Measurements from ENCODE around the gene VMAC.

Gene VMAC

DNA sequence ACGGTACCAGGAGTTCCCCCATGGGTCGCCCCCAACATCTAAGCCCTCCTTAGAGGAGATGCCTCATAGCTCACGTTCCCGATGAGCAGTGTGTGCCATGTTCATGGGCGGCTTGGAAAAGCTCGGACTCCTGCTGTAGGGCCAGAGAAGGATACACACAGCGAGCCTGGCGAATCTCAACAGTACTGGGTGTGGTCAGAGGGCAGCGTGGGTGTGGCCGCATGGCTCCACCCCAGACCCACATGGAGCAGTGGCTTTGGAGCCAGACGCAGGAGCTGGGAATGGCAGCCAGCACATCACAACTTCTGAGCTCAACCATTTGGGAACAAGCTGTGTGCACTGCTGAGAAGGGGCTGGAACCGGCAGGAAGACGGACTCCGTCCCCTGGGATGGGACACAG lies 25.0 kb downstream of the VMAC start:
- TF ChIP-seq, protein P1, sequence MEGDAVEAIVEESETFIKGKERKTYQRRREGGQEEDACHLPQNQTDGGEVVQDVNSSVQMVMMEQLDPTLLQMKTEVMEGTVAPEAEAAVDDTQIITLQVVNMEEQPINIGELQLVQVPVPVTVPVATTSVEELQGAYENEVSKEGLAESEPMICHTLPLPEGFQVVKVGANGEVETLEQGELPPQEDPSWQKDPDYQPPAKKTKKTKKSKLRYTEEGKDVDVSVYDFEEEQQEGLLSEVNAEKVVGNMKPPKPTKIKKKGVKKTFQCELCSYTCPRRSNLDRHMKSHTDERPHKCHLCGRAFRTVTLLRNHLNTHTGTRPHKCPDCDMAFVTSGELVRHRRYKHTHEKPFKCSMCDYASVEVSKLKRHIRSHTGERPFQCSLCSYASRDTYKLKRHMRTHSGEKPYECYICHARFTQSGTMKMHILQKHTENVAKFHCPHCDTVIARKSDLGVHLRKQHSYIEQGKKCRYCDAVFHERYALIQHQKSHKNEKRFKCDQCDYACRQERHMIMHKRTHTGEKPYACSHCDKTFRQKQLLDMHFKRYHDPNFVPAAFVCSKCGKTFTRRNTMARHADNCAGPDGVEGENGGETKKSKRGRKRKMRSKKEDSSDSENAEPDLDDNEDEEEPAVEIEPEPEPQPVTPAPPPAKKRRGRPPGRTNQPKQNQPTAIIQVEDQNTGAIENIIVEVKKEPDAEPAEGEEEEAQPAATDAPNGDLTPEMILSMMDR (conservative IDR thresholded peaks at IDR 0.05), result no peak
- no peak overlapping the region for H3K27ac ChIP-seq

GRCh38 chr19:5931251-5931650 lies 26.6 kb downstream of the VMAC start:
- TF ChIP-seq, protein P1 (conservative IDR thresholded peaks at IDR 0.05), result no peak
- no peak overlapping the region for H3K27ac ChIP-seq

DNA sequence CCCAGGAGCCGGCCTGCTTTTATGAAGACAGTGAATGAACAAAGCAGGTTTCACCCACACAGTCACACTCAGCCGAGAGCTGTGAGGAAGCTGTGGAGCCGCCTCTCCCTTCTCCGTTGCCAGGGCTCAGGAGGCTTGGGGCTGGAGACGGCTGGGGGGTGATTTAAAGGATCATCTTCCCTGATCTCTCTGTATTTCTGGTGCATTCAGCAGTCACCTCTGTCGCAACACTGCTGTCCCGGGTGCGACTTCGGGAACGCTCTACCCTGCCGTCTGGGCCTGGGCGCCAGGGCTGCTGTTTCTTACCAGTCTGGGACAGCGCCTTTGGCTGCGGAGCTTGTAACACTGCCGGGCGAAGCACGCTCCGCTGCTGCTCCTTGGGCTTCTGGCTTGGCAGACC lies 27.5 kb downstream of the VMAC start:
- no peak overlapping the region for H3K27ac ChIP-seq
- TF ChIP-seq, protein P1 (conservative IDR thresholded peaks at IDR 0.05), result no peak

DNA sequence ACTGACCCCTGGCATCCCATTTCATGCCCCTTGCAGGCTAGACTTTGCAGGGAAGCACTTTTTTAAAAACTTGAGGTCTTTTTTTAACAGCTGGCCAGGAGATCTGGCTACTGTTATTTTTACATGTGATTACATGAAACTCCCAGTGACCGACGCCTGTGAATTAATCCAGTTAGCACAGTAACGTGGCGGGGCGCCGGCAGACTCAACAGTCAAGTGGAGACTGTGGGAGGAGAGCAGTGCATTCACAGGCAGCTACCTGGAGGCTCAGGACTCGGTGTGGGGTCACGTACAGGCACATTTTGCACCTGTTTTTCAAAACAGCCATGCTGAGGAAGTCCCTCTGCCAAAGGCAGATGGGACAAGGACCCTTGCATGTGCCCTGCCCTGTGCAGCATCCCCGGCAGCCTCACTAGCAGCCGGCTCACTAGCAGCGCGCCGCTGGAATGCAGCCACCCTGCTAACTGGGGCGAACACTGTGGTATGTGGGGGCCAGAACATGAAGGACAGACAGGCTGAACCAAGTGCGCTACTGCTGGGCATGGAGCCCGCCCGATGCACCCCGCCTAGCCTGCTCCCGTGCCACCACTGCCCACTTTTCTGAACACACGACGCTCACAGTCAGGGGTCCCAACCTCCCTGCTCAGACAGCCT lies 28.1 kb downstream of the VMAC start:
- peak overlapping the region; percentile 19; the same call in 1 of the 2 replicates for H3K27ac ChIP-seq
- TF ChIP-seq, protein P1 (conservative IDR thresholded peaks at IDR 0.05), result no peak

- peak overlapping the region; percentile 19 for H3K27ac ChIP-seq
- TF ChIP-seq, protein P1 (conservative IDR thresholded peaks at IDR 0.05), result no peak
Measured at GRCh38 chr19:5933391-5934068, 28.9 kb downstream of the VMAC start.

- TF ChIP-seq, protein P1 (conservative IDR thresholded peaks at IDR 0.05), result no peak
Measured at GRCh38 chr19:5934069-5934401, 29.4 kb downstream of the VMAC start.

GRCh38 chr19:5934774-5935472 lies 30.3 kb downstream of the VMAC start:
- TF ChIP-seq, protein P1 (conservative IDR thresholded peaks at IDR 0.05), result no peak
- H3K27ac ChIP-seq, result no peak overlapping the region; the same call in 1 of the 2 replicates

More at GRCh38 chr19:5934069-5934401, 29.4 kb downstream of the VMAC start:
- peak overlapping the region; percentile 19; the same call in 1 of the 2 replicates for H3K27ac ChIP-seq

Data from VCaP (cell line).